GM21529 (cell line): ENCODE measurements around the gene STUM.

Experiments
- ATAC-seq: cut with Tn5 transposase; IDR thresholded peaks from one replicate; pipeline ENCODE4 v1.9.1; 2021; ENCODE audit not compliant: unreplicated experiment

Gene STUM

DNA sequence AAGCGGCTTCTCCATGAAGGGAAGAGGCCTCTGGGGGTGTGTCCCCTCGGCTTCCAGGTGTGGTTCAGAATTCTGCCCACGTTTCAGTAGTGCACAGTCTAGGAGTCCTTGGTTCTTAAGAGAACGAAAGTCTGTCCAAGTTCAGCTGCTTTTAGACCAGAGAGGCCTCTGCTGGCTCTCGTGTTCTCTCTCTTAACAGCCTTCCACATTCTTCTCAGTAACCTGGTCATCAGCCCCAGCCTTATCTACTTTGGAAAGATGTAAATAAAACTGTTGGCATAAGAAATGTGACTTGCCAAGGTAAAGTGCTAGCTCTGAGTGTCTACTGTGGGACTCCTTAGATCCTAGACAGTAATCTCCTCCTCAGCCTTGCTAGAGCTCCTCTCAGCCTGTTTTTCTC lies 15.3 kb upstream of the STUM start:
- ATAC-seq: no peak

DNA sequence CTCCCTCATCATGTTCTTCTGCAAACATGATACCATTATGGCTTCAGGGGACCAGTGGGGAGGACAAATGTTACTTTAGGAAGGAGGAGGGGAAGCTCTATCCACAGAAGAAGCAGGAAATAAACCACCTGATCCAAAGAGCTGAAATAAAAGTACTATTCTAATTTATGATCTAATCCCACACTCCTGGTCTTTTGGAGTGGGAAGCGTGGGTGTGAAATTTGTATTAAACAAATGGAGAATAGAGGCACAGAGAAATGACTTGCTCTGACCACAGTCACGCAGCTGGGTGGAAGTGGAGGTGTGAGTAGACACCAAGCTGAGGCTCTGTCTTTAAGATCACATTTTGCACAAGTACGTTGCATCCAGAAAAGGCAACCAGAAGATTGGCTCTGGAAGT lies 14.5 kb upstream of the STUM start:
- ATAC-seq: no peak

DNA sequence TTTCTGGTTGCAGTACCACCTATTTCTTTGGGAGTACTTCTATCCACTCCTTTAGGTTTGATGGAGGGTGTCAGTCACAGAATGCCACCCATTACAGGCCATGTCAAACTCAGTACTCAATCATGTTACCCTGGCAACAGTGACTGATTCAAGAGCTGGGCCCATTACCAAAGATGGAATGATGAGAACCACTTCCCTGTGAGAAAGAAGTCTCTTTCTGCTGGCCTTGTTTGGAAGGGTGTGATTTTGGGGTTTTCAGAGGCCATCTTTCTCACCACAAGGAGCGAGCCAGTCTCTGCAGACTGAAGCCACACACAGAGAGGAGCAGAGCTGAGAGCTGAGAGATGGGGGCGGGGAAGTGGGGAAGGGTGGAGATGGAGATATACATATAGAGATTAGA lies 13.9 kb upstream of the STUM start:
- ATAC-seq: no peak

DNA sequence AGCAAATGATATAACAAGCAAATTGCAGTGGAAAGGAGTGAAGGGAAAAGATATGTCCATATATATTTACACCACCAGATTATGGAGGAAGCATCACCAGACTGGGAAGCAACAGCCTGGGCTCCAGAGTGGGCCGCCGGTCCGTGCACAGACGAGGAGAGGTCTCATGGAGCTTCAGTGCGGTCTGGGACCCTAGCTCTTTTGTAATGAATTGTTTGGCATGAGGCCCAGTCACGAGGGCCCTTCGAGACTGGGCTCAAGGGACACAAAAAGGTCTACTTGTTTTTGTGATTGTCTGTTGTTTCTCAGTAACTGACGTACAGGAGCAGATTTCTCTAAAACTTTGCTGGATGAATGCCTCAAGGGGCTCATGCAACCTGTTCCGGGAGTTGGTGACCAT lies 12.9 kb upstream of the STUM start:
- ATAC-seq: no peak

DNA sequence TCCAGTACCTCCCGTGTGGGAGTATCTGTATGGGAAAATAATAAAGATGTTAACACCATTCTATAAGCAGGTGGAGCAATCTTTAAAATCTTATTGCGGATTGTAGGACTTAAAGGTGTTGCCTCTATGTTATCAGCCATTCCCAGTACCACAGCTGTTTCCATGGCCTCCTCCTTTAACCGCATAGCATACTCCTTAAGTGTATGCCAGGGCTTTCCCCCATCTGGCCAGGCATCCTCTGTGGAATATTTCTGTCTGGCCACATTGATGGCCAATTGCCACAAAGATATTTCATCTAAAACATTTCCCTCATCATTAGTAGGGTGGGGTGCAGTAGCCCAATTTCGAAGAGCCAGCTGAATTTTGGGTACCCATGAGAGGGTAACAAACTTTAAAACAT lies 7.3 kb upstream of the STUM start:
- no peak for ATAC-seq

DNA sequence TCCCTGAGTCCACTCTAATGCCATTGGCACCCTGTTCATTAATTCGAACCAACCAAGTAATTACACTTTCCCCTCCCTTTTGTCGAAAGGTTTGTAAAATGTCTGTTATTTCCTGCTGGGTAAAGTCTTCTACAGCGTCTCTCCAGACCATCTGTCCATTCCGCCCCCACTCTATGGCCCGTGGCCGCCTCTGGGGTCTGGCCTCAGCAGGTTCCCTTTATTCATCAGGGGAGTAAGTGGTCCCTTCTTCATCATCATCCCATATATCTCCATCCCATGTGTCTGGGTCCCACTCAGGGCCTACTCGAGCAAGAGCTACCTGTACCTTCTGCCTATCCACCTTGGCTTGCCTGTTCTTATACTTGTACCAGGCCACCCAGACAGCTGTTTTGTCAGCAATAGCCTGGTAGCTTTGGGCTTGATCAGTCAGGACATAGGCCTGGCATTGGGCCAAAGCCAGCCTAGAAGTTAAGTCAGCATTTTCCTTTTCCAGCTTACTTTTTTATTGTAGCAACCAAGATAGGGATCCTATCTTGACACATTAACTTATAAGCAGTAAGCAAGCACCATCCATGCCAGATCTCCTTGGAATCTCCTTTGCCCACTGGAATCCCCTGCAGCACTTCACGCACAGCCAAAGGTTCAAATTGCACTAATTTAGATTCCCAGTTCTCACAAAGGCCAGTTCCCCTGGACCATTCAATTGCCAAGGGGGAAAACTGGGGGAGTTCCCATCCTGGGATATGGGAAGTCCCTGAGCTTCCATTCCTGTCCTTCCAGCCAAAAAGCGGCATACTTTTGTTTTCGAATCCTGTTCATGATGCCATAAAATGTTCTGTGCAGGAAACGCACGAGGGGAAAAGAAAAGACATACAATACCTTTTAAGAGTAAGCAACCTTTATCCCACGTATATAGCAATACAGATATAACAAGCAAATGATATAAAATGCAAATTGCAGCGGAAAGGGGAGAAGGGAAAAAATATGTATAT lies 6.6 kb upstream of the STUM start:
- no peak for ATAC-seq

DNA sequence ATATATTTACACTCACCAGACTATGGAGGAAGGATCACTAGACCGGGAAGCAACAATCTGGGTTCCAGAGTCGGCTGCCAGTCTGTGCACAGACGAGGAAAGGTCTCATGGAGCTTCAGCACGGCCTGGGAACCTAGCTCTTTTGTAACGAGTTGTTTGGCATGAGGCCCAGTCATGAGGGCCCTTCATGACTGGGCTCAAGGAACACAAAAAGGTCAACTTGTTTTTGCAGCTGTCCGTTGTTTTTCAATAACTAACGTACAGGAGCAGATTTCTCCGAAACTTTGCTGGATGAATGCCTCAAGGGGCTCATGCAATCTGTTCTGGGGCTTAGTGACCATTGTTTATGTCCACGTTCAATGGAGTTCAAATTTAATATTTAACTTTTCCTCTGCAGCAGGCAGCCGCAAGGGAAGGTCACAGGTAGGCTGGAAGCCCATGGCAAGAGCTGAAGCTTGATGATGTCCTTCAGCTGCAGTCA lies 5.9 kb upstream of the STUM start:
- ATAC-seq: no peak

DNA sequence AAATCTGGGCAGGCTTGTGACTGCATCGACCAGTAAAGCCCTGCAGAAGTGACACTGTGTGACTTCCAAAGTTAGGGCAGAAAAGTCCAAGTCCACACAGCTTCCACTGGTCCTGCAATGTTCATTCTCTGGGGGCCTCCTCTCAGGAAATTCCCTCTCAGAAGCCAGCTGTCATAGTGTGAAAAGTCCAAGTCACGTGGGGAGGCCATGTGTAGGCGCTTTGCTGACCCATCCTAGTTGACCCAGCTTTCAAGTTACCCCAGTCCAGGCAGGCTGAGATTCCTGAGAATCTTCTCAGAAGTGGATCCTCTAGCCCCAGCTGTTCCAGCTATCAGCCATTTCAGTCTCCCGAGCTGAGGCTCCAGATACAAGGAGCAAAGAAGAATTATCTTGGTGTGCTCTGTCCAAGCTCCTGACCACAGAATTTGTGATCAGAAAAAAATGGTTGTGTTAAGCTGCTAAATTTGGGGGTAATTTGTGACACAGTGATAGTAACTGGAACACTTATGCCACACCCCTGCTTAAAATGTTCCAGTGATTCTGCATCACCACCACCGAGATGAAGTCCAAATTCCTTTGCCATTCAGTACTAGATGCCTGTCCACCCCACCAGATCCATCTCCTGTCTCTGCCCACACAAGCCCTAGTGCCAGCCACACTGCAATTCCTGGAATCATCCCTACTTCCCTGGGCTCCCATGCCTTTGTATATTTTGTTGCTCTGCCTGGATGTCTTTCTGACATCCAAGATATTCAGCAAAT lies 2.5 kb upstream of the STUM start:
- ATAC-seq: no peak

DNA sequence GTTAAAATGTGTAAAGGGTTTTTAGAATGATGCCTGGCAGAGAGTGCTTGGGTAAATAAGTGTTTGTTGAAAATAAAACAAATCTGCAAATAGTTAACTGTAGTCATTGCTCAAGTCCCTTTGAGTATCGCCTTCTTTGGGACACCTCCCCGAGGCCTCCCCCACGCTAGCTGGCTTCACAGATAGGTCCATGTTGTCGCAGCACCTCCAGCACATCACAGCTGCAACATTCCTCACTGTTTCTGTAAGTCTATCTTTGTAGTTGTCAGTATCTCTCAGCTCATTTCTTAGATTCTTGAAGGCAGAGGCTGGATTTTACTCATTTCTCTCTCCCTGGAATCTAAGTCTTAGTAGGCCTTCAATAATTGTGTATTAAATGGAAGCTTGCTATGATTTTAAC lies 1.6 kb upstream of the STUM start:
- ATAC-seq: no peak

DNA sequence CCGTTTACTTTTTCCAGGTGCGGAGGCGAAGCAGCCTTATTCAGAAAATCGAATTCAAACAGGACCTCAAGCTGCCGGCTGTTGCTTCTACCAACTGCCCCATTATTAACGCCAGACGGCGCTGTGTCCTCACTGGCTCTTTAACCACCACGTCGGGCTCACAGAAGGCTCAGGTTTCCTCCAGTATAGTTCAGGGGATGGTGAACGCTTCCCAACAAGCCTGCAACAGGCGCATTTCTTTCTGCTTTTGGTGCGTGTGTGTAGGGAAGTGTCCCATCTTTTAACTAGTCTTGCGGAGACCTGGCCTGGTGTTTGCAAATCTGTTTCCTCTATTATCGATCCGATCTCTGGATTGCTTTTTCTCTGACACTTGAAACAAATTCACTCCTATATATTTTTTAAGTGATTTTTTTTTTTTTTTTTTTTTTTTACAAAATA lies 791 bp upstream of the STUM start:
- peak; percentile 72 for ATAC-seq

DNA sequence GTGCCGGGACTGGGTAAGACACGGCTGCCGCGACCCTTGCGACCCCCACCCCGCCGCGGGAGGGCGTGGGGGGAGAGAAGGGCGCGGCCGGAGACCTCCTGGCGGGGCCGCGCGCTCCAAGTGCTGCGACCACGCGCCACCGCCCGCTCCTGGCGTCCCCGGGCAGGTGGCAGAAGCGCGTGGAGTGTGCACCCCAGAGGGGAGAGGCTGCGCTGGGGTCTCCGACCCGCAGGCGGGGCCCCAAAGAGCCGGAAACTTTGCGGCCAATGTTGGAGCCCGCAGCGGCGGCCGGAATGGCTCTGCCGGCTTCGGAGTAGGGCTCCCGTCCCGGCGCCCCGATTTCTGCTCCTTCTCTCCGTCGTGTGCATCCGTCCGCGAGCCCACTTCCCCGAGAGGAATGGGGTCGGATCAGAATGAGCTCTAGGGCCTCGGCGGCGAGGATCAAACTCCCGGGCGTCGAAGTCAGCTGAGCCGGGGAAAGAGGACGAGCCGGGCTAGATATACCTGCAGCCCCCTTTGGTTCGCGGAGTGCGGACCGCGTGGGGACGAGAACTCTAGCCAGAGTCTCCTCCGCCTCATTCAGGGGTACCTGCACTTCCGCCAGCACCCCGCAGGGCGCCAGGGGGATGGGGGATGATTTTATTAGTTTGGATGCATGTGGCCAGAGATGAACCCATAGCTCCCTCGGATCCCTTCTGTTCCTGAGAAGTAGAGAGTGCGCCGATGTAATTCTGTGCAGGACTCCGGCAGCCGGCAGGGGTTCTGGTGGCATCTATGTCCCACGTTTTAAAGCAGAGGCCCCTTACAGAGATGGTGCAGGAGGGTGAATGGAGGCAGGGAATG lies 751 bp downstream of the STUM start:
- no peak for ATAC-seq

DNA sequence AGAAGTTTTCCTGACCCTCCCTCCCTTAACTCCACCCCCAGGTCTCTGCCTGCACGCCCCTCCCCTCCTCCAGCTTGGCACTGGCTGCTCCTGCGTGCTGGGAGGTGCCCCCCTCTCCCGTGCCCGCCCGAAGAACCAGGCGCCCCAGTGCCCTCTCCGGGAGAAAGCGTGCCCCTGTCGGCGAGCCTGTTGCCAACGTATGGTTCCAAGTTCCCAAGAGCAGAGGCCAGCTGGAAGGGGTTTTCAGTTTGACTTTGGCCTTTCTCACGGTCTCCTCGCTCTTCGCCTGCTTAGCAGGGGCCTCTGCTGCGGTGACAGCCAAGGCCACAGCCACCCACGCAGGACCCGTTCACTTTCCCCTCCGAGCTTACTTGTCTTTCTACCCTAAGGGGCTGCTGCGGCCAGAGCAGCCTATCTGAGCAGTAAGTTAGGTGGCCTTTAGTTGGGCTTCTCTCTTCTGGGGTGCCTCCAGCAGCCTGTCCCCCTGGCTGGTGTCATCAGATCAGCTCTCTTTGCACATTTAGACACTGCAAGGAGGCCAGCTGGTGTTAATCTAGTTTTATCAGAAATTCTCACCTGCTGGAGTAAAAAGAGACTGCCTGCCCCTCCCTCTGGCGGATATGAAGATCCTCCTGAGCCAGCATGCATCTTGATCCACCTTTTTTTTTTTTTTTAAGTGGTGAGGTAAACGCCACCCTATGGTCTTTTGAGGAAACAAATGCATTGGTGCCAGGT lies 1.5 kb downstream of the STUM start:
- peak; percentile 52 for ATAC-seq

DNA sequence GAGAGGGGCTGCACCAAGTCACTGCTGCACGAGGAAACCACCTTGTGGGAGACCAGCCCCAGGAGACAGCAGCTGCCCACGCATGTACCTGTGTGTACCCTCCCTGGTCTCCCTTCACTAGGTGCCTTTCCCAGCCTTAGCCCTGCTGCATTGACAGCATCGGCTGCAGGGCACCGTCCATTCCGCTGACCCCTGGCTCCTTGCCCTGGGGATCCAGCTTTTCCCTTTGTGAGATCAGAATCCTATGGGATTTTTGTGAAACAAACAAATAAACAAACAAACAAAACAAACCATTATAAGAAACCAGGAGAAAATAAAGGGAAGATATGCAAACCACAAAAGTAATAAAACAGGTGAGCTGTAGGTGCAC lies 2.1 kb downstream of the STUM start:
- ATAC-seq: no peak

DNA sequence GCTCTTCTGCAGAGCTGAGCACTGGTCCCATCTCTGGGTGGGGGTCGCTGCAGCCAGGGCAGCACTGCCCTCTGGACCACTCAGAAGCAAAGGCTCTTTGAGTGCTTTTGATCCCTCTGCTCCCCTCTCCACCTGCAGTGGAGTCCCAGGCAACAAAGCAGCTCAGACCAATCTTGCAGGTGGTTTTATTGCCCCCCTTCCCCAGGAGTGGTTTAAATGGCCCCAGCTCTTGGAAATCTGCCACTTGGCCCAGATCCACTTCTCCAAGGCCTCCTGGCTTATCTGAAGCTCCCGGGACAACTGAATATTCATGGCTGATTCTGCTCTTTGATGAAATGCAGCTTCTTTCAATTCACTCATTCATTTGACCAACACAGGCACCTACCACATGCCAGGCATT lies 2.7 kb downstream of the STUM start:
- ATAC-seq: no peak

DNA sequence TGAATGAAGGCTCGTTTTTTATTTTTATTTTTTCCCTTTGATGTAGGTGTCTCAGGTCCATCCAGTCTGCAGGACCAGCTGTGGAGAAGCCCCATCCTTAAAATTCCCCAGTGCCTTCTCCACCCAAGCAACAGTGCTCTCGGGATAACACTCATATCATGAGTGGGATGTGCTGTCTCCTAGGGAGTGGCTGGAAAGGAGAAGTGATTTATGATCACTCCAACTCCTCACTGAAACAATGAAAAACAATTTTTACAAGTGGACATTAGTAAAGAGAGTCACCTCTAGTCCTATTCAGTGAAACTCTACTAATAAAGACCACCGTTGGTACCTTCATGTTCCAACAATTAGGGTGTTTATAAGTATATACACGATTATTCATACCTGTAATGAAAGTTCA lies 3.5 kb downstream of the STUM start:
- no peak for ATAC-seq

DNA sequence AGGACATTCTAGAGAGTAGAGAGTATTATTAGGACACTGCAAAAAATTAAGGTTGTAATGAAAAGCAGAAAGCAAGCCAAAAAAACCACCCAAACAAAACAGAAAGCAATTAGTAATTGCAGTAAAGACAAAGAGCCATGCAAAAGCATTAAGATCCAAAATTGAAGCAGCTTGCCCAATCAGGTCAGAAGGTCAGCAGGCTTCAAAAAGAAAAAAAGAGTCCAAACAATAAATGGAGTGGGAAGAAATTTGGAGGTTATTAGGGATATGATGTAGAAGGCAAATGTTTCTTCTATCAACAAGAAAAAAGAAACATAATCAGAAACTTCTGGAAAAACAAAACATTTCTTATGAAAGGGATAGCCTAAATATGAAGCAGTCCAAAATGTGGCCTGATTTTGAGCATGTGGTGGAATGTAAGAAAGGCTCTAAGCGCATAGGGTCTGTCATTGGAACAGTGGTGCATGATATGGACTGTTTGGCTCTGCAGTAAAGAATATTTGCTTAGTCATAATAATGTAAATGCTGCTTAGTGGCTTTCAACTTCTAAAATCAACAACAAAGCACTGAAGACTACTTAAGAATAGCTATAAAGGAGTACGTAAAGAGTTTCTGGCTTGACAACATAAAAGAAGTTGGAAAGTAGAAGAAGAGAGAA lies 4.8 kb downstream of the STUM start:
- ATAC-seq: no peak

DNA sequence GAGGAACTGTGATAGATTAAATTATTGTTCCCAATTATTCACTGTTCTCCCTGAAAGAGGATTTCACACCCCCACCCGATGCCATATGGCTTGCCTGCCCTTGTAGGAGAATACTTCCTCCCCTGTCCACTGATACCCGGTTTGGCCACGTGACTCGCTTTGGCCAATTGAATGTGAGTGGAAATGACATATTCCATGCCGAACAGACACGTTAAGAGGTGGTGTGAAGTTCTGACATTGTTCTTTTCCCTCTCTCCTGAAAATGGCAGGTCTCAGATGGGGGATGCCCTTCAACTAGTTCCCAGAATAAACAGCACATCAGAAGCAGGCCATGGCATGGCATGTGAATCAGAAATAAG lies 5.3 kb downstream of the STUM start:
- no peak for ATAC-seq

DNA sequence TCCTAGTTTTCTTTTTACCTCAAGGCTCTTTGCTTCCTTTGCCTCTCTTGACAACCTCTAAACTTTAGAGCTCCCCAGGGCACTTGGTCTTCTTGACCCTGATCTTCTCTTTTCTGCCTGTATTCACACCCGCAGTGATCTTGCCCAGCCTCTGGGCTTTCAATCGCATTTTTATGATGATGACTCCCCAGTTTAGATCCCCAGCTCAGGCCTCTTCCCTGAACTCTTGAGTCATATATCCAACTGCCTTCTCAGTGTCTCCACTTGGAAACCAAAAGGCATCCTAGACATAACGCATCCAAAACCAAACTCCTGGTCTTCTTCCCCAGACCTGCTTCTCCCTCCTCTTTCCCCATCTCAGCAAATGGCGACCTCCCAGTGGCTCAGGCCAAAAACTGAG lies 6.5 kb downstream of the STUM start:
- ATAC-seq: no peak

DNA sequence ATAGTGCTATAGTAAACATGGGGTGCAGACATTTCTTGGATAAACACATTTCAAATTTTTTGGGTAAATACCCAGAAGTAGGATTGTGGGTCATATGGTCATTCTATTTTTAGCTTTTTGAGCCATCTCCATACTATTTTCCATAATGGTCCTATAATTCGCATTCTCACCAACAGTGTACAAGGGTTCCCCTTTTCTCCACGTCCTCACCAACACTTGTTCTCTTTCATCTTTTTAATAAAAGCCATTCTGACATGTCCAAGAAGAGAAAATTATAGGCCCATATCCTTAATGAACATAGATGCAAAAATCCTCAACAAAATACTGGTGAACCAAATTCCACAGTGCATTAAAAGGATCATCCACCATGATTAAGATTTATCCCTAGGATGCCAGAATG lies 8.9 kb downstream of the STUM start:
- no peak for ATAC-seq

DNA sequence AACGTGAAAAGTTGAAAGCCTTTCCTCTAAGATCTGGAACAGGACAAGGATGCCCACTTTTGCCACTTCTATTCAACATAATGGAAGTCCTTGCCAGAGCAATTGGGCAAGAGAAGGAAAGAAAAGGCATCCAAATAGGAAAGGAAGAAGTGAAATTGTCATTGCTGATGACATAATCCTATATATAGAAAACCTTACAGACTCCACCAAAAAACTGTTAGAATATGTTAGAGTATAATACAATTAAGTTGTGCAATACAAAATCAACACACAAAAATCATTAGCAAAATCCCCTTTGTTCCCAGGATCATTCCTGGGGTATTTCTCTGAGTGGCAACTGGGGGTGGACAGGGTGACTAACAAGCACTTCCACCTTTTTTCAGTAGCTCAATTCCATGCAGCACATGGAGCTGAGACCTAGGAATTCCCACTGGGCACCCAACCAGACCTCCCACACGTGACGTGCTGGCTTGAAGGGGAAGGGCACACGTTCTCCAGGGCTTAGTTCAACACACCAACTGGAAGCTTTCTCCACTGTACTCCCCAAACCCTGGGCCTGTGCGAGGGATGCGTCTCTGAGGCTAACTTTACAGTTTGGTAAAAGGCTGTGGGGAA lies 9.6 kb downstream of the STUM start:
- ATAC-seq: no peak
